Measurements from ENCODE around the gene PLCB1.

PLCB1 gene

GRCh38 chr20:8722277-8722928 lies 590.3 kb downstream of the PLCB1 start:
- DNase-seq (ENCODE audit: low spot score): peak; percentile 65

- DNase-seq (ENCODE audit: low spot score): no peak
Observed at GRCh38 chr20:8723296-8723695, 591.2 kb downstream of the PLCB1 start.

GRCh38 chr20:8724884-8725283 lies 592.8 kb downstream of the PLCB1 start:
- no peak for DNase-seq (ENCODE audit: low spot score)

GRCh38 chr20:8726460-8726859 lies 594.4 kb downstream of the PLCB1 start:
- DNase-seq (ENCODE audit: low spot score): no peak

GRCh38 chr20:8735014-8735413 lies 602.9 kb downstream of the PLCB1 start:
- DNase-seq (ENCODE audit: low spot score): no peak

GRCh38 chr20:8735674-8736073 lies 603.6 kb downstream of the PLCB1 start:
- no peak for DNase-seq (ENCODE audit: low spot score)

GRCh38 chr20:8740265-8740664 lies 608.2 kb downstream of the PLCB1 start:
- DNase-seq (ENCODE audit: low spot score): no peak

- DNase-seq (ENCODE audit: low spot score): no peak
Observed at GRCh38 chr20:8744228-8744844, 612.3 kb downstream of the PLCB1 start.

- DNase-seq (ENCODE audit: low spot score): no peak
Observed at GRCh38 chr20:8749101-8749500, 617.0 kb downstream of the PLCB1 start.

- DNase-seq (ENCODE audit: low spot score): no peak
Observed at GRCh38 chr20:8749986-8750385, 617.9 kb downstream of the PLCB1 start.

- DNase-seq (ENCODE audit: low spot score): no peak
Observed at GRCh38 chr20:8755340-8756118, 623.5 kb downstream of the PLCB1 start.

- no peak for DNase-seq (ENCODE audit: low spot score)
Observed at GRCh38 chr20:8756410-8756809, 624.3 kb downstream of the PLCB1 start.

GRCh38 chr20:8757146-8757545 lies 625.1 kb downstream of the PLCB1 start:
- no peak for DNase-seq (ENCODE audit: low spot score)

- DNase-seq (ENCODE audit: low spot score): no peak
Observed at GRCh38 chr20:8764344-8764962, 632.4 kb downstream of the PLCB1 start.

GRCh38 chr20:8766868-8767390 lies 634.9 kb downstream of the PLCB1 start:
- no peak for DNase-seq (ENCODE audit: low spot score)

- DNase-seq (ENCODE audit: low spot score): no peak
Observed at GRCh38 chr20:8774412-8774811, 642.3 kb downstream of the PLCB1 start.

- DNase-seq (ENCODE audit: low spot score): no peak
Observed at GRCh38 chr20:8777911-8778310, 645.8 kb downstream of the PLCB1 start.

- DNase-seq (ENCODE audit: low spot score): no peak
Observed at GRCh38 chr20:8778387-8778786, 646.3 kb downstream of the PLCB1 start.

GRCh38 chr20:8780915-8781314 lies 648.8 kb downstream of the PLCB1 start:
- no peak for DNase-seq (ENCODE audit: low spot score)

GRCh38 chr20:8782804-8783203 lies 650.7 kb downstream of the PLCB1 start:
- no peak for DNase-seq (ENCODE audit: low spot score)

GRCh38 chr20:8783734-8784133 lies 651.7 kb downstream of the PLCB1 start:
- no peak for DNase-seq (ENCODE audit: low spot score)

- DNase-seq (ENCODE audit: low spot score): no peak
Observed at GRCh38 chr20:8786383-8786782, 654.3 kb downstream of the PLCB1 start.

GRCh38 chr20:8787090-8787489 lies 655.0 kb downstream of the PLCB1 start:
- DNase-seq (ENCODE audit: low spot score): no peak

Measured in D341Med (cell line).